ENCODE data around the gene OR2L2.
"Not testable (repeated sequence)": the region's sequence is repeated elsewhere in the genome, so short reads cannot be mapped to it uniquely, and the experiment has no call there.

Gene OR2L2

DNA sequence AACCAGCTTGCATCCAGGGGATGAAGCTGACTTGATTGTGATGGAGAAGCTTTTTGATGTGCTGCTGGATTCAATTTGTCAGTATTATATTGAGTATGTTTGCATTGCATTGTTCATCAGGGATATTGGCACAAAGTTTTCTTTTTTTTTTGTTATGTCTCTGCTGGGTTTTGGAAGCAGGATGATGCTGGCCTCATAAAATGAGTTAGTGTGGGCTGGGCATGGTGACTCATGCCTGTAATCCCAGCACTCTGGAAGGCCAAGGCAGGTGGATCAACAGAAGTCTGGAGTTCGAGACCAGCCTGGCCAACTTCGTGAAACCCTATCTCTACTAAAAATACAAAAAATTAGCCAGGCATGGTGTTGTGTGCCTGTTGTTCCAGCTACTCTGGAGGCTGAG is 25.4 kb downstream of the OR2L2 start:
- Histone ChIP-seq H3K4me1 (ENCODE audit: control insufficient read depth in 1 of 2, insufficient read depth in 2 of 2, low read length in 2 of 2) (no peaks in the 10 kb centered on the region), H3K27ac (ENCODE audit: low read length) (no peak overlapping the region), H3K9me3 (ENCODE audit: control insufficient read depth in 1 of 2, low read length in 2 of 2) (no peaks in the 10 kb centered on the region), H3K27me3 (ENCODE audit: low read depth, low read length) (no peaks in the 10 kb centered on the region), H3K36me3 (ENCODE audit: control insufficient read depth in 1 of 2, insufficient read depth in 2 of 2, low read length in 2 of 2) (no peaks in the 10 kb centered on the region), H3K4me3 (ENCODE audit: low read depth in 1 of 2, low read length in 2 of 2) (no peak overlapping the region)

DNA sequence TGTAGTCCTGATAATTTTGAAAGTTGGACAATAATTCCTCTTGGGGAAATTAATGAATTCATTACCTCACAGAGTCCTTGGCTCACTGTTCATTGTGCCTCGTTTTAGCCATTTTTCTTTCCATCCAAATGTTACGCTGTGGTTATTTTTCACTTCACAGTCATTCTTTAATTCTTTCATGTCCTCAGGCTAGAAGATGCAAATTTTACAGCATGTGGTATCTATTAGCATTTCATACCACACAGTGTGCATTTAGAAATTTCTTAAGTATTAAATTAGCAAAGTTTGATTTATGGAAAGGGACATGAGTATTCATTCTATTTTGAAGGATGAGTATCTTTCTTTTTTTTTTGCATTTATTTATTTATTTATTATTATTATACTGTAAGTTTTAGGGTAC is 35.2 kb downstream of the OR2L2 start:
- Histone ChIP-seq H3K4me1 (ENCODE audit: control insufficient read depth in 1 of 2, insufficient read depth in 2 of 2, low read length in 2 of 2) (no peaks in the 10 kb centered on the region), H3K27ac (ENCODE audit: low read length) (no peak overlapping the region)

DNA sequence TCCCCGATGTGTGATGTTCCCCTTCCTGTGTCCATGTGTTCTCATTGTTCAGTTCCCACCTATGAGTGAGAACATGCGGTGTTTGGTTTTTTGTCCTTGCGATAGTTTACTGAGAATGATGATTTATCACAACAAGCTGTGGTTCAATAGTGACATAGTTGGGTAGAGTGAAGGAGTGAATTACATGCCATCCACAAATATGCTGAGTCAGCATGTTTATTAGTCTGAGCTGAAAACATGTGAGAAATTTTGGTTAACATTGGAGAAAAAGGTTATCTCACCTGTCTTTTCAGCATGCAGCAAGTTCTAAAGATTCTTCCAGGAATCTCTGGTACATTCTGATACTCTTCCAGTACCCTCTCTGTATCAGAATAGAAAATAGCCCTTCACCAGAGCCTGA is 35.7 kb downstream of the OR2L2 start:
- Histone ChIP-seq H3K36me3 (ENCODE audit: control insufficient read depth in 1 of 2, insufficient read depth in 2 of 2, low read length in 2 of 2) (no peaks in the 10 kb centered on the region), H3K27ac (ENCODE audit: low read length) (no peak overlapping the region), H3K4me1 (ENCODE audit: control insufficient read depth in 1 of 2, insufficient read depth in 2 of 2, low read length in 2 of 2) (no peaks in the 10 kb centered on the region), H3K9me3 (ENCODE audit: control insufficient read depth in 1 of 2, low read length in 2 of 2) (peaks cover 0 to 3% of the 10 kb centered on the region in 2 donors), H3K27me3 (ENCODE audit: low read depth, low read length) (no peaks in the 10 kb centered on the region), H3K4me3 (ENCODE audit: low read depth in 1 of 2, low read length in 2 of 2) (no peak overlapping the region)

More for the DNA sequence above, 35.2 kb downstream of the OR2L2 start:
- Histone ChIP-seq H3K36me3 (ENCODE audit: control insufficient read depth in 1 of 2, insufficient read depth in 2 of 2, low read length in 2 of 2) (no peaks in the 10 kb centered on the region), H3K9me3 (ENCODE audit: control insufficient read depth in 1 of 2, low read length in 2 of 2) (peaks cover 0 to 3% of the 10 kb centered on the region in 2 donors), H3K4me3 (ENCODE audit: low read depth in 1 of 2, low read length in 2 of 2) (no peak overlapping the region), H3K27me3 (ENCODE audit: low read depth, low read length) (no peaks in the 10 kb centered on the region)

DNA sequence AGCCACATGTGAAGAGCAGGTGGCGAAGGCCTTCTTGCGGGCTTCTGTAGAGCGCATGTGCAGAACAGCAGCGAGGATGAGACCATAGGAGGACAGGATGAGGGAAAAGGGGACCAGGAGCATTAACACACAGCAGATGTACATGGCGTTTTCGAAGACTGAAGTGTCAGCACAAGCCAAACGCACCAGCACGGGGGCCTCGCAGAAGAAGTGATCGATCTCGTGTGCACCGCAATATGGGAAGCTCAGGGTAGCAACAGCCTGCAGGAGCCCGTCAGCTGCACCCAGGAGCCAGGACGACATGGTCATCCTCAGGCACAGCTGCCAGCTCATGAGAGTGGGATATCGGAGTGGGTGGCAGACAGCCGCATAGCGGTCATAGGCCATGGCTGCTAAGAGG is 54.0 kb downstream of the OR2L2 start:
- not testable (repeated sequence) for H3K9me3 ChIP-seq (ENCODE audit: control insufficient read depth in 1 of 2, low read length in 2 of 2); H3K4me3 ChIP-seq (ENCODE audit: low read depth in 1 of 2, low read length in 2 of 2); H3K27me3 ChIP-seq (ENCODE audit: low read depth, low read length); H3K4me1 ChIP-seq (ENCODE audit: control insufficient read depth in 1 of 2, insufficient read depth in 2 of 2, low read length in 2 of 2); H3K27ac ChIP-seq (ENCODE audit: low read length); H3K36me3 ChIP-seq (ENCODE audit: control insufficient read depth in 1 of 2, insufficient read depth in 2 of 2, low read length in 2 of 2)
